Panc1 (cell line): Measurements from ENCODE around the gene PADI1. TPM values are rescaled to one million over a fixed set of nuclear protein-coding genes. Genes with fewer than 3 reads are reported as not detected.

Experiments
- ATAC-seq: fragments of 200-7000 bp; cut with Tn5 transposase; 2 replicates; pipeline ENCODE4 v1.9.1; 2020; ENCODE audit warnings: mild to moderate bottlenecking, moderate library complexity
- Bru-seq: library from RNA; stranded (reverse); fragments of 400-500 nt; gene quantifications from one replicate; lab custom pipeline; 2021; lab: Mats Ljungman, UMichigan
- BruChase-seq, 2 experiments: library from RNA; stranded (reverse); fragments of 400-500 nt; gene quantifications; one replicate each; lab custom pipeline; 2021; lab: Mats Ljungman, UMichigan
- BruUV-seq: library from RNA; stranded (reverse); fragments of 400-500 nt; replicated peaks from 2 replicates; lab custom pipeline; 2021; lab: Mats Ljungman, UMichigan
- CTCF ChIA-PET: fragments of 300-600 bp; sonication (Branson Sonifier 250); formaldehyde crosslinking; loops from one replicate; lab custom pipeline; 2022; ENCODE audit warnings: antibody characterized with exemption; lab: Charles Lee
- POLR2A ChIA-PET: fragments of 300-600 bp; sonication (Branson Sonifier 250); formaldehyde crosslinking; loops from one replicate; lab custom pipeline; 2022; ENCODE audit warnings: antibody characterized with exemption; lab: Charles Lee
- DNase-seq: peaks from one replicate; pipeline ENCODE4 v3.0.0-alpha.2; 2010; ENCODE audit warnings: low read depth, low spot score
- H3K27ac ChIP-seq: 2 replicates; pipeline ENCODE4 v1.5.1; 2011; ENCODE audit warnings: mild to moderate bottlenecking, low read length, inconsistent platforms
- H3K27me3 ChIP-seq: fragments of 200-500 bp; sonication (Bioruptor generic); 2 replicates; pipeline ENCODE4 v1.6.0; 2014; ENCODE audit warnings: low read length, inconsistent platforms; ENCODE audit not compliant: control insufficient read depth, insufficient read depth
- H3K36me3 ChIP-seq: fragments of 200-500 bp; sonication (Bioruptor generic); 2 replicates; pipeline ENCODE4 v1.5.1; 2014; ENCODE audit warnings: inconsistent platforms, mild to moderate bottlenecking, low read length, moderate library complexity; ENCODE audit not compliant: control insufficient read depth, insufficient read depth
- H3K4me1 ChIP-seq: 2 replicates; pipeline ENCODE4 v1.5.1; 2011; ENCODE audit warnings: inconsistent platforms, mild to moderate bottlenecking, low read length, moderate library complexity; ENCODE audit not compliant: control insufficient read depth, insufficient read depth
- H3K4me3 ChIP-seq, 2 experiments: 2 replicates each; pipeline ENCODE4 v1.5.1; 2011 to 2012; ENCODE audit warnings: low read depth in 2 of 2, low read length in 2 of 2, mild to moderate bottlenecking in 2 of 2, inconsistent platforms in 1 of 2, moderate library complexity in 1 of 2
- H3K9me3 ChIP-seq: fragments of 200-500 bp; sonication (Bioruptor generic); 2 replicates; pipeline ENCODE4 v1.5.1; 2014; ENCODE audit warnings: low read depth, mild to moderate bottlenecking, inconsistent platforms, low read length, moderate library complexity; ENCODE audit not compliant: control insufficient read depth, insufficient read depth
- CTCF ChIP-seq: fragments of 450-650 bp; IDR thresholded peaks from 2 replicates; pipeline ENCODE4 v1.5.1; 2017; ENCODE audit warnings: mild to moderate bottlenecking
- POLR2AphosphoS5 ChIP-seq: IDR thresholded peaks from 2 replicates; pipeline ENCODE4 v1.6.1; 2012; ENCODE audit warnings: mild to moderate bottlenecking, low read depth, low read length, moderate library complexity
- REST ChIP-seq, 2 experiments: IDR thresholded peaks; 2 replicates each; pipeline ENCODE4 v1.6.1; 2011 to 2012; ENCODE audit warnings: low read depth in 2 of 2, control low read depth in 1 of 2, low read length in 1 of 2, mild to moderate bottlenecking in 1 of 2, moderate library complexity in 1 of 2; ENCODE audit not compliant: insufficient read depth in 1 of 2
- SIN3A ChIP-seq: IDR thresholded peaks from 2 replicates; pipeline ENCODE4 v1.6.1; 2012; ENCODE audit warnings: low read depth, mild to moderate bottlenecking, low read length, moderate library complexity, borderline replicate concordance; ENCODE audit not compliant: insufficient read depth
- in situ Hi-C: cut with HindIII; loops from 2 replicates; pipeline ENCODE4 v1.10.0; 2016; ENCODE audit warnings: low sequenced_read_pairs, low pct_unique_long_range_greater_than_20kb
- intact Hi-C: fragments of 100-400 bp; cut with micrococcal nuclease; formaldehyde crosslinking; loops from one replicate; pipeline ENCODE4 v1.10.0; 2022; ENCODE audit not compliant: unreplicated experiment
- long read RNA-seq: library from polyadenylated mRNA; unstranded; transcript quantifications from one replicate; pipeline ENCODE4 v2.0.0, GENCODE V29; 2021; ENCODE audit not compliant: unreplicated experiment
- polyA plus RNA-seq: library from polyadenylated mRNA; unstranded; fragments of >200 nt; gene quantifications from one replicate; pipeline ENCODE4 v1.2.1, GENCODE V29; 2012; ENCODE audit warnings: missing spikeins; ENCODE audit not compliant: insufficient read length
- total RNA-seq: library from RNA; stranded (reverse); gene quantifications from one replicate; pipeline ENCODE4 v1.2.1, GENCODE V29; 2021; ENCODE audit not compliant: unreplicated experiment

The PADI1 gene
- total RNA-seq: 2.3 TPM
- 2.6 TPM for polyA plus RNA-seq
- Bru-seq, nascent RNA: percentile 33 among the genes with signal in this experiment
- percentile 36 among the genes with signal in this experiment for BruChase-seq, experiment 1, labeled RNA remaining after a 2-hour chase
- BruChase-seq, experiment 2, labeled RNA remaining after a 6-hour chase: percentile 37 among the genes with signal in this experiment
- long read RNA-seq, partial matches to known transcripts: 0 of 4 reads
- long read RNA-seq, other reads (novel, unspliced or antisense): 4 of 4 reads

GRCh38 chr1:17204546-17205440, at the start of gene PADI1:
PADI1 (plus strand) TSS chr1:17205128; CDS start chr1:17205218, 90 bp downstream.
- peak within 1 kb of the TSS; percentile 68 for H3K27ac ChIP-seq
- H3K9me3 ChIP-seq: no peaks in the 10 kb centered on the region
- no peak within 1 kb of the TSS for H3K4me3 ChIP-seq
- H3K36me3 ChIP-seq: no peaks in the 10 kb centered on the region
- peaks cover 44% of the 10 kb centered on the region for H3K4me1 ChIP-seq
- BruUV-seq: no TSS peak
- CTCF ChIA-PET: no interaction called here
- intact Hi-C loops (no loop called here), in situ Hi-C loops (no loop called here)
- DNase-seq (no peak), ATAC-seq (no peak)
- POLR2A ChIA-PET: no interaction called here
- TF ChIP-seq REST (IDR thresholded peaks at IDR 0.05; ENCODE audit: insufficient read depth in 1 of 2, low read depth in 2 of 2, low read length in 1 of 2) (no peak), SIN3A (no peak), CTCF (no peak)
- H3K27me3 ChIP-seq: no peaks in the 10 kb centered on the region

GRCh38 chr1:17155257-17155920, 49.5 kb upstream of the PADI1 start:
- in situ Hi-C loops: no loop called here
- no peaks in the 10 kb centered on the region for H3K27me3 ChIP-seq
- no peak for DNase-seq
- CTCF ChIA-PET: no interaction called here
- no peak overlapping the region for H3K4me3 ChIP-seq
- intact Hi-C loops: no loop called here
- BruUV-seq: no TSS peak
- peak overlapping the region; percentile 56; the same call in 1 of the 2 replicates for H3K27ac ChIP-seq
- POLR2A ChIA-PET: no interaction called here
- peaks cover 9% of the 10 kb centered on the region; the same call in 1 of the 2 replicates for H3K9me3 ChIP-seq
- no peak for TF ChIP-seq POLR2AphosphoS5
- no peak for TF ChIP-seq SIN3A
- no peaks in the 10 kb centered on the region for H3K4me1 ChIP-seq
- H3K36me3 ChIP-seq: no peaks in the 10 kb centered on the region
- no peak for ATAC-seq
